ENCODE data around the gene SLC16A10.

- TF ChIP-seq EZH2phosphoT487 (IDR thresholded peaks at IDR 0.05; ENCODE audit: insufficient read depth, low read depth) (no peak), EZH2 (IDR thresholded peaks at IDR 0.05; ENCODE audit: insufficient read depth, poor library complexity, severe bottlenecking) (no peak)
These were observed 190.5 kb downstream of the SLC16A10 start for GRCh38 chr6:111277819-111278218.

All from GM23248 (cell line).